Esophagus muscularis mucosa (tissue), 3 donors: Measurements from ENCODE around the gene UBE2M.

Source experiments
- CTCF ChIP-seq, 3 experiments: fragments of 200-600 bp in 2 of 3; fragments of 450-650 bp in 1 of 3; sonication (generic) in 2 of 3; IDR thresholded peaks; one replicate each; pipeline ENCODE4 v1.5.1; 2017 to 2019; ENCODE audit warnings: antibody characterized with exemption in 3 of 3, mild to moderate bottlenecking in 2 of 3, moderate library complexity in 1 of 3
- POLR2AphosphoS5 ChIP-seq, 2 donors: sonication (generic); formaldehyde crosslinking; IDR thresholded peaks; one replicate each; pipeline ENCODE4 v1.6.1; 2017; ENCODE audit warnings: antibody characterized with exemption in 2 of 2

- TF ChIP-seq CTCF (IDR thresholded peaks at IDR 0.05), result no peak
- no peak for TF ChIP-seq POLR2AphosphoS5 (IDR thresholded peaks at IDR 0.05)
Observed at GRCh38 chr19:58570770-58571574, 12.6 kb upstream of the UBE2M start.
